ENCODE data around the gene TP53. TPM values are rescaled to one million over a fixed set of nuclear protein-coding genes. Genes with fewer than 3 reads are reported as not detected.

The TP53 gene
- total and polyA plus RNA-seq, 9 of the 15 experiments (the other 6 are each of a cell fraction or from before 2014, with no cell fraction given), result 2.8 to 14.0 (median 7.1) TPM

DNA sequence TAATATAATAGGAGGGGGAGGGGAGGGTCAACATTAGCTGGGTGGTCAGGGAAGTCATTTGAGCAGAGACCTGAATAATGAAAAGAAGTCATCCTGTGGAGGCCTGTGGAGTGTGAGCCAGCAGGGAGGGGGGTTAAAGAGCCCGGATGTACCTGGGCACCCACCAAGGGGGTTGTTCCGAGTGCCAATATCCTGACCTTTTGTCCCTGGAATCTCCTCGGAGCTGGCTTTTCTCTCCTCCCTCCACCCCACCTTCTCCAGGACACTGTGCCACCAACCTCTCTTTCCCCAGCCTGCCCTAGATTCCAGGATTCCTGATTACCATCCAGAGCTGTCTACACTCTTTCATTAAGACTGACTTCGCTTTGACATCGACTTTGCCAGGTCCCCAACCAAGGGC, 51.1 kb downstream of the TP53 start:
- TF ChIP-seq ELF4 (CRISPR knock-in tag; IDR thresholded peaks at IDR 0.05) (no peak), PCBP1 (IDR thresholded peaks at IDR 0.05; ENCODE audit: low read depth, low read length, poor library complexity, severe bottlenecking) (no peak), ILF3 (IDR thresholded peaks at IDR 0.05; ENCODE audit: borderline replicate concordance) (no peak), TARDBP (IDR thresholded peaks at IDR 0.05) (no peak), ZNF76 (CRISPR knock-in tag; IDR thresholded peaks at IDR 0.05; ENCODE audit: borderline replicate concordance) (no peak), ZNF717 (CRISPR knock-in tag; IDR thresholded peaks at IDR 0.05) (no peak)
- no peaks in the 10 kb centered on the region for H3K36me3 ChIP-seq (ENCODE audit: control insufficient read depth, insufficient read depth, low read length)
- no peak overlapping the region for H3K27ac ChIP-seq (ENCODE audit: extremely low read depth, low read depth, low read length)
- DNase-seq (ENCODE audit: extremely low read depth in 1 of 4, low spot score in 3 of 4), result no peak
- intact Hi-C loops (cut with micrococcal nuclease), result no loop called here
- in situ Hi-C loops (cut with MboI), result no loop called here
- H3K4me2 ChIP-seq (ENCODE audit: insufficient read depth, low read length), result no peak overlapping the region
- WGBS (ENCODE audit: insufficient coverage, low coverage, missing lambda C conversion rate), result 34% methylated on average over 3 of the region's 5 CpGs
- CTCF ChIA-PET (ENCODE audit: low intra/inter-chr PET ratio), result no interaction called here
- POLR2A ChIA-PET, result interaction anchor here (3.4 kb wide), 1 partner anchor 51 kb away, joined by 21 read pairs; the partner anchor contains the start of gene TP53
- no peaks in the 10 kb centered on the region for H3K27me3 ChIP-seq (ENCODE audit: control insufficient read depth in 2 of 2, insufficient read depth in 2 of 2, low read length in 2 of 2)
- H3K9me3 ChIP-seq (replicated peaks; ENCODE audit: control insufficient read depth, insufficient read depth, low read depth, low read length), result no peaks in the 10 kb centered on the region; the same call in 1 of the 2 replicates
- H3K9me1 ChIP-seq (ENCODE audit: control insufficient read depth, insufficient read depth, low read length), result no peaks in the 10 kb centered on the region
- H3K4me3 ChIP-seq, result no peak overlapping the region
- H3K79me2 ChIP-seq (ENCODE audit: control insufficient read depth, insufficient read depth, low read length), result no peaks in the 10 kb centered on the region
- H3K4me1 ChIP-seq (replicated peaks in 1 of 2; ENCODE audit: control insufficient read depth in 2 of 2, insufficient read depth in 2 of 2, low read length in 2 of 2), result peaks cover 0 to 3% of the 10 kb centered on the region in 2 experiments; a peak in 2 of 5 replicates
- H3K9ac ChIP-seq (ENCODE audit: insufficient read depth in 1 of 2, low read depth in 2 of 2, low read length in 2 of 2), result no peak overlapping the region
- no peak overlapping the region for H2AFZ ChIP-seq (ENCODE audit: low read depth, low read length)
- FAIRE-seq, result no peak
- no peak for ATAC-seq
- no TSS peak for BruUV-seq (replicated peaks)
- H4K20me1 ChIP-seq (replicated peaks; ENCODE audit: control insufficient read depth, insufficient read depth, low read length), result no peaks in the 10 kb centered on the region
